HL-60 (cell line): Measurements from ENCODE around the gene MOCS3.

Source experiments
- GABPA ChIP-seq: IDR thresholded peaks from 2 replicates; pipeline ENCODE4 v1.6.1; 2012; ENCODE audit warnings: low read depth
- POLR2AphosphoS5 ChIP-seq: IDR thresholded peaks from 2 replicates; pipeline ENCODE4 v1.6.1; 2012; ENCODE audit warnings: low read depth
- SPI1 ChIP-seq: IDR thresholded peaks from 2 replicates; pipeline ENCODE4 v1.6.1; 2012; ENCODE audit warnings: low read depth, mild to moderate bottlenecking, borderline replicate concordance
- TF ChIP-seq, protein P1 (sequence below): IDR thresholded peaks from one replicate; pipeline ENCODE4 v1.5.1; 2011; ENCODE audit warnings: low read length, control low read depth, inconsistent platforms; ENCODE audit not compliant: insufficient read depth
- TF ChIP-seq, protein P2 (sequence below): IDR thresholded peaks from 2 replicates; pipeline ENCODE4 v1.6.1; 2012; ENCODE audit warnings: low read depth; ENCODE audit not compliant: insufficient replicate concordance

- TF ChIP-seq, protein P1, sequence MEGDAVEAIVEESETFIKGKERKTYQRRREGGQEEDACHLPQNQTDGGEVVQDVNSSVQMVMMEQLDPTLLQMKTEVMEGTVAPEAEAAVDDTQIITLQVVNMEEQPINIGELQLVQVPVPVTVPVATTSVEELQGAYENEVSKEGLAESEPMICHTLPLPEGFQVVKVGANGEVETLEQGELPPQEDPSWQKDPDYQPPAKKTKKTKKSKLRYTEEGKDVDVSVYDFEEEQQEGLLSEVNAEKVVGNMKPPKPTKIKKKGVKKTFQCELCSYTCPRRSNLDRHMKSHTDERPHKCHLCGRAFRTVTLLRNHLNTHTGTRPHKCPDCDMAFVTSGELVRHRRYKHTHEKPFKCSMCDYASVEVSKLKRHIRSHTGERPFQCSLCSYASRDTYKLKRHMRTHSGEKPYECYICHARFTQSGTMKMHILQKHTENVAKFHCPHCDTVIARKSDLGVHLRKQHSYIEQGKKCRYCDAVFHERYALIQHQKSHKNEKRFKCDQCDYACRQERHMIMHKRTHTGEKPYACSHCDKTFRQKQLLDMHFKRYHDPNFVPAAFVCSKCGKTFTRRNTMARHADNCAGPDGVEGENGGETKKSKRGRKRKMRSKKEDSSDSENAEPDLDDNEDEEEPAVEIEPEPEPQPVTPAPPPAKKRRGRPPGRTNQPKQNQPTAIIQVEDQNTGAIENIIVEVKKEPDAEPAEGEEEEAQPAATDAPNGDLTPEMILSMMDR, result no peak
- TF ChIP-seq POLR2AphosphoS5, result no peak
- no peak for TF ChIP-seq GABPA
- TF ChIP-seq, protein P2, sequence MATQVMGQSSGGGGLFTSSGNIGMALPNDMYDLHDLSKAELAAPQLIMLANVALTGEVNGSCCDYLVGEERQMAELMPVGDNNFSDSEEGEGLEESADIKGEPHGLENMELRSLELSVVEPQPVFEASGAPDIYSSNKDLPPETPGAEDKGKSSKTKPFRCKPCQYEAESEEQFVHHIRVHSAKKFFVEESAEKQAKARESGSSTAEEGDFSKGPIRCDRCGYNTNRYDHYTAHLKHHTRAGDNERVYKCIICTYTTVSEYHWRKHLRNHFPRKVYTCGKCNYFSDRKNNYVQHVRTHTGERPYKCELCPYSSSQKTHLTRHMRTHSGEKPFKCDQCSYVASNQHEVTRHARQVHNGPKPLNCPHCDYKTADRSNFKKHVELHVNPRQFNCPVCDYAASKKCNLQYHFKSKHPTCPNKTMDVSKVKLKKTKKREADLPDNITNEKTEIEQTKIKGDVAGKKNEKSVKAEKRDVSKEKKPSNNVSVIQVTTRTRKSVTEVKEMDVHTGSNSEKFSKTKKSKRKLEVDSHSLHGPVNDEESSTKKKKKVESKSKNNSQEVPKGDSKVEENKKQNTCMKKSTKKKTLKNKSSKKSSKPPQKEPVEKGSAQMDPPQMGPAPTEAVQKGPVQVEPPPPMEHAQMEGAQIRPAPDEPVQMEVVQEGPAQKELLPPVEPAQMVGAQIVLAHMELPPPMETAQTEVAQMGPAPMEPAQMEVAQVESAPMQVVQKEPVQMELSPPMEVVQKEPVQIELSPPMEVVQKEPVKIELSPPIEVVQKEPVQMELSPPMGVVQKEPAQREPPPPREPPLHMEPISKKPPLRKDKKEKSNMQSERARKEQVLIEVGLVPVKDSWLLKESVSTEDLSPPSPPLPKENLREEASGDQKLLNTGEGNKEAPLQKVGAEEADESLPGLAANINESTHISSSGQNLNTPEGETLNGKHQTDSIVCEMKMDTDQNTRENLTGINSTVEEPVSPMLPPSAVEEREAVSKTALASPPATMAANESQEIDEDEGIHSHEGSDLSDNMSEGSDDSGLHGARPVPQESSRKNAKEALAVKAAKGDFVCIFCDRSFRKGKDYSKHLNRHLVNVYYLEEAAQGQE, result no peak
- no peak for TF ChIP-seq SPI1
These were observed 39.1 kb upstream of the MOCS3 start for GRCh38 chr20:50919567-50919966.
